Caki2 (cell line): ENCODE results near the gene ZNF23. TPM values are rescaled to one million over a fixed set of nuclear protein-coding genes. Genes with fewer than 3 reads are reported as not detected.
A peak's percentile ranks its signal among the peaks of the same experiment; 100 is the strongest.

Source experiments
- DNase-seq: peaks from one replicate; pipeline ENCODE4 v3.0.0-alpha.2; 2015; ENCODE audit warnings: low read depth
- in situ Hi-C: cut with HindIII; loops from 2 replicates; pipeline ENCODE4 v1.10.0; 2016; ENCODE audit warnings: low sequenced_read_pairs, low pct_unique_long_range_greater_than_20kb, mixed read lengths
- total RNA-seq: library from RNA; depleted of rRNA; stranded (reverse); fragments of >200 nt; shearing (Covaris generic); gene quantifications from 2 replicates; pipeline ENCODE4 v1.2.3, GENCODE V29; 2014; ENCODE audit warnings: low replicate concordance

The ZNF23 gene
- total RNA-seq, 1 experiment from 2014 or later = 12.2 TPM

- no peak for DNase-seq
- in situ Hi-C loops = no loop called here
Observed at GRCh38 chr16:71431991-71432390, 30.1 kb downstream of the ZNF23 start.

GRCh38 chr16:71431176-71431575, 30.9 kb downstream of the ZNF23 start:
- DNase-seq = no peak
- in situ Hi-C loops = no loop called here

- in situ Hi-C loops = no loop called here
- DNase-seq = no peak
Observed at GRCh38 chr16:71430744-71431143, 31.3 kb downstream of the ZNF23 start.

- no peak for DNase-seq
- in situ Hi-C loops = no loop called here
Observed at GRCh38 chr16:71429581-71429980, 32.5 kb downstream of the ZNF23 start.

DNA sequence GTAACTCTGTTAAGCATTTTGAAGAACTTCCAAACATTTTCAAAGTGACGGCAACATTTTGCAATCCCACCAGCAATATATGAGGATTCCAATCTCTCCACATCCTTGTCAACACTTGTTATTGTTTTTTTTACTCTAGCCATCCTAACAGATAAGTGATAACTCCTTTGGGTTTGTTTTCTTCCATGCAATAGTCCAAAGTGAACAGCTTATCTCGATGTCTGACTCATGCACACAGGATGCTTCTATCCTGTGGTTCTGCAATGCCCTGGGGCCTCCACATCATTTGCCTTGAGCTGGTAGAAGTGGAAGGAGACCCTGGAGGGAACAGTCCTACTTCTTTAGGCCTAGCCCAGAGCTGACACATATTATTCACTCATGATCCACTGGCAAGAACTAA, 33.2 kb downstream of the ZNF23 start:
- no peak for DNase-seq
- in situ Hi-C loops = no loop called here

DNA sequence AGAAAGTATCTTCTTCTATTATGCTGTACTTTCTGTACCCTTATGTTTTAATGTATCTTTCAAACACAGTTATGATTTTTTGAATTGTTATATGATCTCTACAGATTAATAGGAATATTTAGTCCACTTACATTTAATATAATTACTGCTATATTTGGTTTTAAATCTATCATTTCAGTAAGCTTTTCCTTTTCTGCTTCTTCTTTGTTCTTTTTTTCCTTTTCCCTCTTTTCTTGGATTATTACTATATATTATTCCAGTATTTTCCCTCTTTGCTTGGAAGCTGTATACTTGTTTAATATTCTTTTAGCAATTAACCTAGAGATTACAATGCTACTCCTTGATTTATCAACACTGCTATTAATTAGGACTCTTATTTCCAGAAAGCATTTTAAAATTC, 33.7 kb downstream of the ZNF23 start:
- no peak for DNase-seq
- in situ Hi-C loops = no loop called here

DNA sequence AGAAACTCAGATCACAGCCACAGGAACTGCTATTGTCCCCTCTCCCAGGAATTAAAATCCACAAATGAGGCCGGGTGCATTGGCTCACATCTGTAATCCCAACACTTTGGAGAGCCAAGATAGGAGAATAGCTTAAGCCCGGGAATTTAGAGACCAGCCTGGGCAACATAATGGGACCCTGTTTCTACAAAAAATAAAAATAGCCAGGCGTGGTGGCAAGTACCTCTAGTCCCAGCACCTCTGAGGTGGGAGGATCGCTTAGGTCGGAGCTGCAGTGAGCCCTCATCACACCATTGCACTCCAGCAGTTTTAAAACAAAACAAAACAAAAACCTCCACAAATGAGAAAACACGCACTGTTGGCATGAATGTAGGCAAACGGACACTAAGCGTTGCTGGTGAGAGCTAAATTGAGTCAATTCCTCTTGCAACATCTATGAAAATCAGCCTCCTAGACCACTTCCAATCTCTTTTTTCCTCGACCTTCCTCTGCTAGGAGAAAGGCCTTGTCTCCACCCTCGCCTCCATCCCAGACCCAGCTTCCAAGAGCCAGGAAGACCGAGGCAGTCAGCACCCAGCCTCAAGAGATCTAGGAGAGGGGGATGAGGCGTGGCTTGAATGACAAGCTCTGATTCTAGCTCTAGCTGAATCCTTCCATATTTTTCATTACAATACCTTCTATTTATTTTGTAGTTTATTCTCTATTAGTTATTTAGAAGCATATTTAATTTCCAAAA, 35.0 kb downstream of the ZNF23 start:
- no peak for DNase-seq
- in situ Hi-C loops = no loop called here

GRCh38 chr16:71426069-71426879, 35.8 kb downstream of the ZNF23 start:
- no peak for DNase-seq
- in situ Hi-C loops = no loop called here

DNA sequence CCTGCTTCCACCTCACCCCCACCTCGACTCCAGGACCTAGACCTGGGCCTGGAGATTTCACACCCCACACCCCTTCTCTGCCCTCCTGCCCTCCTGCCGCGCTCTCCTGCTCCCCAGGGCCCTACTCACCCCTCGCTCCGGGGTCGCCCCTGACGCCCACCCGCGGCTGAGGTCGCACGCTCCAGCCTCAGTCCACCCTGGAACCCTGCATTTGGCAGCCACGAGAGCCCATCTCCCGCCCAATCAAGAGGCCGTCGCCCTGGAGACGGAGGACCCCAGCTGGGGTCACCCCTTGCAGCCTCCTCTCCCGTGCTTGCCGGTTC, 36.3 kb downstream of the ZNF23 start:
- DNase-seq = no peak
- in situ Hi-C loops = no loop called here

- in situ Hi-C loops = no loop called here
Observed at GRCh38 chr16:71424626-71425025, 37.4 kb downstream of the ZNF23 start.

GRCh38 chr16:71423865-71424264, 38.2 kb downstream of the ZNF23 start:
- no peak for DNase-seq
- in situ Hi-C loops = no loop called here

More at GRCh38 chr16:71424626-71425025, 37.4 kb downstream of the ZNF23 start:
- no peak for DNase-seq

GRCh38 chr16:71423016-71423415, 39.0 kb downstream of the ZNF23 start:
- in situ Hi-C loops = no loop called here
- no peak for DNase-seq

- DNase-seq = no peak
- in situ Hi-C loops = no loop called here
Observed at GRCh38 chr16:71421911-71422310, 40.1 kb downstream of the ZNF23 start.

GRCh38 chr16:71414038-71414437, 48.0 kb downstream of the ZNF23 start:
- no peak for DNase-seq
- in situ Hi-C loops = no loop called here

DNA sequence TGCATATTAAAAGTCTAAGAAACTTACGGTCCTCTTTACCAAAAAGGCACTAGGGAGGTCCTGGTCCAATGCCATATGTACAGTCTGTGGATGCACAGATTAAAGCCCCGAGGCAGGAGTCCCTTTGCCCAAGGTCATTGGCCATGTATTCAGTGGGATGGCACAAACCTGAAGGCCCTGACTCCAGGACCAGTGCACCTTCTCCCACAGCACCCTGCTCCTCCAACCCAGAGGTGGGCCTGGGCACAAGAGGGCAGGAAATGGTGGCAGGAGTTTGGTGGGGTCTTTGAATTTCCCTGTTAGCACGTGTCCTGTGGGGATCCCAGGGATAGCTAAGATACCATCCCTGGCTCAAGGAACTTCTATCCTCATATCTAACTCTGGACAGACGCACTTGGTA, 48.7 kb downstream of the ZNF23 start:
- DNase-seq = no peak
- in situ Hi-C loops = no loop called here

GRCh38 chr16:71412270-71413160, 49.5 kb downstream of the ZNF23 start:
- DNase-seq = peak; percentile 47
- in situ Hi-C loops = no loop called here

- in situ Hi-C loops = no loop called here
- DNase-seq = no peak
Observed at GRCh38 chr16:71410146-71410545, 51.9 kb downstream of the ZNF23 start.

- in situ Hi-C loops = no loop called here
- DNase-seq = no peak
Observed at GRCh38 chr16:71409011-71409775, 52.9 kb downstream of the ZNF23 start.
